HG03469 (cell line): ENCODE measurements around the gene SHC3.

Experiments used
- ATAC-seq: cut with Tn5 transposase; IDR thresholded peaks from one replicate; pipeline ENCODE4 v1.9.1; 2021; ENCODE audit warnings: mild to moderate bottlenecking, moderate library complexity, moderate number of reproducible peaks; ENCODE audit not compliant: unreplicated experiment

The SHC3 gene

GRCh38 chr9:89160806-89161205 is 17.8 kb downstream of the SHC3 start:
- no peak for ATAC-seq

GRCh38 chr9:89154651-89155336 is 23.8 kb downstream of the SHC3 start:
- ATAC-seq, result no peak

- ATAC-seq, result no peak
Observed at GRCh38 chr9:89154218-89154617, 24.4 kb downstream of the SHC3 start.

DNA sequence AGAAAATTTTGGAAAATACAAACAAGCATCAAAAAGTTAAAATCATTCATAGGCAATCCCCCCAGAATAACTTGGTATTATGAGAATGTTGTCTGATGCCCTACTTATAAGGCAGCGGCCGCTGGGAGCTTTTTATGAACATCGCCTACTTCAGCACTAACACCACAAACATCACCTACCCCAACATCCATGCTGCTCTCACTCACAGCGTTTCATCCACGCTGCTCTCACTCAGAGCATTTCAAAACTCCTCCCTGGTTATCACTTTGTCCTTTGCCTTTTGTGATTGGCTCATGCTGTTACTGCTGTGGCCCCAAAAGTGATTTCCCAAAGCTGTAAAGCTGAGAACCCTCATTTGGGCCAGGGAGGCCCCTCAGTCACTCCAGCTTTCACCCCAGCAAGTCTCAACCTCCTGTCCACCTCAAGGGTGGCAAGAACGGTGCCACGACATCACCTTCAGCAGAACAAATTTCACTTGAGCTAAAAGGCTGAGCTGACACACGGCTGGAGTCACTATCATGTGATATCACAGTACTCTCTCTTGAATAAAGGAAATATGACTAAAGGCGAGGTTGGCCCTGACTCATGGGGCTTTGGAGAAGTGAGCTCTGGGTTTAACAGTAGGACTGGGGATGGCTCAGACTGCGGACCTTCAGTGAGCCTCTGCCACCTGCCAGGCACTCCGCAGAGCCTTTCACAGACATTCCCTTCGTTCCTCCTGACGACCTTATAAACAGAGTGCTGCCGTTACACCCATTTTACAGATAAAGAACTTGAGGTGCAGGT is 25.2 kb downstream of the SHC3 start:
- no peak for ATAC-seq

GRCh38 chr9:89149726-89150125 is 28.9 kb downstream of the SHC3 start:
- no peak for ATAC-seq

- no peak for ATAC-seq
Observed at GRCh38 chr9:89145097-89145496, 33.5 kb downstream of the SHC3 start.

DNA sequence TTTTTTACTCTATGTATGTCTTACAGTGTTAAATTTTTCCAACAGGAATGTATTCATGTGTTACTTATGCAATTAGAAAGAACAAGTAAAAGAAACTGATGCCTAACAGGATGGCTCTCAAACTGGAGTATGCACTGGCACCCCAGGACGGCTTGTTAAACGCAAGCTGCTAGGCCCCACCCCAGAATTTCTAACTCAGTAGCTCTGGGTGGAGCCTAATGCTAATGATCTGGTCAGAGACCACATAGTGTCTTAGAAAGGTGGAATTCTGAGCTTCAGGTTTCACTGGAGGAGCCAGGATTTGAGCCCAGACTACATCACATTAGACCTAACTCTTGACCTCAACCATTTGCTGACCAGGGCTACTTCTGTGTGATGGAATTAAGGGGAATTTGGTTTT is 34.4 kb downstream of the SHC3 start:
- ATAC-seq, result no peak

- no peak for ATAC-seq
Observed at GRCh38 chr9:89143266-89143665, 35.4 kb downstream of the SHC3 start.

- ATAC-seq, result no peak
Observed at GRCh38 chr9:89139455-89139854, 39.2 kb downstream of the SHC3 start.

- no peak for ATAC-seq
Observed at GRCh38 chr9:89138463-89139390, 39.9 kb downstream of the SHC3 start.

DNA sequence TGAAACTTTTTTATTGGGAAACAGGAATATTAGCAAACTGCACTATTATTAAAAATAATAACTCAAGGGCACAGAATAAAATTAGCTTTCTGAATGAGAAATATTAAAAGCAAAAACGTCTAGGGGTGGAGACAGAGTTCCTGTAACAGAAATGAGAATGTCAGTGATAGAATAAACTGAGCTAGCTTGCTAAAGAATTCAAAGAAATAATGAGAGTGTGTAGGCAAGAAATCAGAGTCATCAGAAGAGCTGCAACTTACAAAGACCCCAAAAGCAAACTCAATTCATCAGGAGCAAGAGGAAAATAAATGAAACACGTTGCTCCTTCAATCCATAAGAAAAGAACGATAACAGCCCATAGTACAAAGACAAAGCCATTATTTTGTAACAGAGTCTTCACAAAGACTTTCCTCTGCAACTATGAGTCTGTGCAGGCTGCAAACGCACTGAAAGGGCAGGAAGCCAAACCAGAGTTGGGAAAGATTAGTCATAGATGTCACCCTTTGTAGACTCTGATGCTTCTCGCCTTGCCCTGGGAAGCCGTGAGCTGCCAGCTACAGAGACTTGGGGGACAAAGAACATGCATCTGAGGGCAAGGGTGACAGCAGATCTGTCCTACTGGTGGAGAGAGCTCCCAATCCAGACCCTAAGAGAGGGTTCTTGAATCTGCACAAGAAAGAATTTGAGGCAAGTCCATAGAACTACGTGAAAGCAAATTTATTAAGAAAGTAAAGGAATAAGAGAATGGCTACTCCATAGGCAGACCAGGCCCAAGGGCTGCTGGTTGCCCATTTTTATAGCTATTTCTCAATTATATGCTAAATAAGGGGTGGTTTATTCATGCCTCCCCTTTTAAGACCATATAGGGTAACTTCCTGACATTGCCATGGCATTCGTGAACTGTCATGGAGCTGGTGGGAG is 40.8 kb downstream of the SHC3 start:
- no peak for ATAC-seq

GRCh38 chr9:89135591-89136166 is 42.9 kb downstream of the SHC3 start:
- ATAC-seq, result no peak

GRCh38 chr9:89134709-89135108 is 43.9 kb downstream of the SHC3 start:
- ATAC-seq, result no peak

- ATAC-seq, result no peak
Observed at GRCh38 chr9:89122949-89123348, 55.7 kb downstream of the SHC3 start.

DNA sequence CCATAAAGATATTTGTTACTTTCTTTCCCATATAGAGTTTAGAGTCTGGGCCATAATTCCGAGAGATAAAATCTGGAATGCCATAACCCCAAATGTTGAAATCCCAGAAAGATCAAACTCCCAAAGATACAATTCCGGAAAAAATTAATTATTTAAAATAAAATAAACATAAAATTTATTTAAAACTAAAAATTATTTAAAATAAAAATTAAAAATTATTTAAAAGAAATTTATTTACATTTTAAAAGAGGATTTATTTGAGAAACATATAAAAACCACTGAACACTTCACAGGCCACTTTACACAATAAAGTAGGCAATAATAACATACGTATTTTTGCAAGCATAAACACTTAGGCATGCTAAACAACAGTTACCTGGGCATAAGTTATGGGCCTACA is 57.9 kb downstream of the SHC3 start:
- no peak for ATAC-seq

DNA sequence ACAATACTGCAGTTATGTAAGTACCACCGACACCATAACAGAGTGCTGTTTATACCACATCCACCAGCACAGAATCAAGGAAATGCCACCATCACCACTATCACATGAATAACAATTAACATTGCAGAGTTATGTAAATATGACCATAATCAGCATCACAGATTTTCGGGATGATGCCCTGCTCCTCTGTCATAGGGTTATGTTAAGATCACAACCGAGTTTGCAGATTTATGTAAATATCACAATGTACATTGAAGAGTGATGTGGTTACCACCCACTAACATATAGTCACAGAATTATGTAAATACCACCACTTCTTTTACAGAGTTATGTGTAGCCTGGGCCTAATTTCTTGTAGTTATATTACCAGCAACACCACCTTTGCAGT is 61.8 kb downstream of the SHC3 start:
- ATAC-seq, result no peak

GRCh38 chr9:89116064-89116804 is 62.4 kb downstream of the SHC3 start:
- no peak for ATAC-seq

- no peak for ATAC-seq
Observed at GRCh38 chr9:89115426-89115825, 63.2 kb downstream of the SHC3 start.

GRCh38 chr9:89114741-89115140 is 63.9 kb downstream of the SHC3 start:
- ATAC-seq, result no peak
